ENCODE measurements around the gene NAPA.

The NAPA gene

GRCh38 chr19:47458672-47459071 lies 56.2 kb downstream of the NAPA start:
- Histone ChIP-seq H3K4me1 (ENCODE audit: insufficient read depth, poor library complexity, severe bottlenecking) (no peaks in the 10 kb centered on the region), H3K36me3 (ENCODE audit: low read depth) (no peaks in the 10 kb centered on the region), H3K27ac (ENCODE audit: poor library complexity, severe bottlenecking) (no peak overlapping the region), H3K9me3 (ENCODE audit: severe bottlenecking) (peaks cover 13% of the 10 kb centered on the region), H3K27me3 (ENCODE audit: insufficient read depth, poor library complexity, severe bottlenecking) (peaks cover 42% of the 10 kb centered on the region), H3K4me3 (ENCODE audit: severe bottlenecking) (no peak overlapping the region)
- no peak for TF ChIP-seq CTCF (IDR thresholded peaks at IDR 0.05; ENCODE audit: poor library complexity, severe bottlenecking)
- DNase-seq (ENCODE audit: low spot score): no peak
- no peak for ATAC-seq (ENCODE audit: low read depth)

- no peak for DNase-seq (ENCODE audit: low spot score)
- no peak; the same call in 2 of the 3 replicates for ATAC-seq (ENCODE audit: low read depth)
- Histone ChIP-seq H3K27me3 (ENCODE audit: insufficient read depth, poor library complexity, severe bottlenecking) (peaks cover 42% of the 10 kb centered on the region), H3K9me3 (ENCODE audit: severe bottlenecking) (peaks cover 13% of the 10 kb centered on the region), H3K27ac (ENCODE audit: poor library complexity, severe bottlenecking) (no peak overlapping the region), H3K4me3 (ENCODE audit: severe bottlenecking) (no peak overlapping the region), H3K36me3 (ENCODE audit: low read depth) (no peaks in the 10 kb centered on the region), H3K4me1 (ENCODE audit: insufficient read depth, poor library complexity, severe bottlenecking) (no peaks in the 10 kb centered on the region)
- TF ChIP-seq CTCF (IDR thresholded peaks at IDR 0.05; ENCODE audit: poor library complexity, severe bottlenecking): no peak
Observed at GRCh38 chr19:47456721-47457474, 58.0 kb downstream of the NAPA start.

GRCh38 chr19:47450478-47450877 lies 64.4 kb downstream of the NAPA start:
- no peak for TF ChIP-seq CTCF (IDR thresholded peaks at IDR 0.05; ENCODE audit: poor library complexity, severe bottlenecking)
- Histone ChIP-seq H3K27ac (ENCODE audit: poor library complexity, severe bottlenecking) (no peak overlapping the region), H3K4me1 (ENCODE audit: insufficient read depth, poor library complexity, severe bottlenecking) (peaks cover 3% of the 10 kb centered on the region), H3K9me3 (ENCODE audit: severe bottlenecking) (peaks cover 1% of the 10 kb centered on the region), H3K27me3 (ENCODE audit: insufficient read depth, poor library complexity, severe bottlenecking) (peaks cover 21% of the 10 kb centered on the region), H3K4me3 (ENCODE audit: severe bottlenecking) (no peak overlapping the region), H3K36me3 (ENCODE audit: low read depth) (no peaks in the 10 kb centered on the region)
- ATAC-seq (ENCODE audit: low read depth) (no peak), DNase-seq (ENCODE audit: low spot score) (no peak)

- H3K4me3 ChIP-seq (ENCODE audit: severe bottlenecking): no peak overlapping the region
- no peaks in the 10 kb centered on the region for H3K9me3 ChIP-seq (ENCODE audit: severe bottlenecking)
- no peaks in the 10 kb centered on the region for H3K36me3 ChIP-seq (ENCODE audit: low read depth)
- DNase-seq (ENCODE audit: low spot score) (no peak), ATAC-seq (ENCODE audit: low read depth) (no peak)
- H3K4me1 ChIP-seq (ENCODE audit: insufficient read depth, poor library complexity, severe bottlenecking): peaks cover 3% of the 10 kb centered on the region
- TF ChIP-seq CTCF (IDR thresholded peaks at IDR 0.05; ENCODE audit: poor library complexity, severe bottlenecking): no peak
- peaks cover 23% of the 10 kb centered on the region for H3K27me3 ChIP-seq (ENCODE audit: insufficient read depth, poor library complexity, severe bottlenecking)
- H3K27ac ChIP-seq (ENCODE audit: poor library complexity, severe bottlenecking): no peak overlapping the region
Observed at GRCh38 chr19:47448360-47448727, 66.5 kb downstream of the NAPA start.
